ENCODE measurements around the gene CRADD. TPM values are rescaled to one million over a fixed set of nuclear protein-coding genes. Genes with fewer than 3 reads are reported as not detected.
A peak's percentile ranks its signal among the peaks of the same experiment; 100 is the strongest.

CRADD gene
- total RNA-seq, 1 donor from 2014 or later: not detected

- Histone ChIP-seq H3K36me3 (no peaks in the 10 kb centered on the region), H3K9me3 (no peaks in the 10 kb centered on the region), H3K27ac (peak overlapping the region; percentile 90 to 93), H3K4me3 (peak overlapping the region; percentile 61 to 76), H3K4me1 (peaks cover 0 to 9% of the 10 kb centered on the region in 2 donors), H3K27me3 (no peaks in the 10 kb centered on the region)
- no peak for TF ChIP-seq CTCF (IDR thresholded peaks at IDR 0.05)
- DNase-seq (ENCODE audit: low spot score in 2 of 2): no peak
- intact Hi-C loops (cut with DNase I): loop anchor here (5.0 kb wide), 3 partner anchors 36 to 151 kb away; no protein-coding TSS in a partner anchor
Measured at GRCh38 chr12:93743229-93743998, 66.2 kb downstream of the CRADD start.

- Histone ChIP-seq H3K9me3 (no peaks in the 10 kb centered on the region), H3K27ac (peak overlapping the region; percentile 61 to 93), H3K4me3 (no peak overlapping the region), H3K36me3 (no peaks in the 10 kb centered on the region), H3K27me3 (no peaks in the 10 kb centered on the region), H3K4me1 (peaks cover 0 to 7% of the 10 kb centered on the region in 2 donors)
- no peak for TF ChIP-seq CTCF (IDR thresholded peaks at IDR 0.05)
- DNase-seq (ENCODE audit: low spot score in 2 of 2): no peak
- intact Hi-C loops (cut with DNase I): loop anchor here (5.0 kb wide), 3 partner anchors 37 to 152 kb away; no protein-coding TSS in a partner anchor
Measured at GRCh38 chr12:93743999-93744689, 67.0 kb downstream of the CRADD start.

GRCh38 chr12:93745286-93745685, 68.1 kb downstream of the CRADD start:
- H3K27ac ChIP-seq: no peak overlapping the region
- no peaks in the 10 kb centered on the region for H3K27me3 ChIP-seq
- no peak for TF ChIP-seq CTCF (IDR thresholded peaks at IDR 0.05)
- DNase-seq (ENCODE audit: low spot score in 2 of 2): no peak
- no peaks in the 10 kb centered on the region for H3K9me3 ChIP-seq
- H3K4me3 ChIP-seq: no peak overlapping the region
- H3K4me1 ChIP-seq: peaks cover 0 to 7% of the 10 kb centered on the region in 2 donors
- H3K36me3 ChIP-seq: no peaks in the 10 kb centered on the region
- intact Hi-C loops (cut with DNase I): no loop called here

- Histone ChIP-seq H3K4me1 (peaks cover 0 to 7% of the 10 kb centered on the region in 2 donors), H3K9me3 (no peaks in the 10 kb centered on the region), H3K27me3 (no peaks in the 10 kb centered on the region), H3K4me3 (no peak overlapping the region), H3K27ac (no peak overlapping the region), H3K36me3 (no peaks in the 10 kb centered on the region)
- intact Hi-C loops (cut with DNase I): no loop called here
- TF ChIP-seq CTCF (IDR thresholded peaks at IDR 0.05): no peak
- DNase-seq (ENCODE audit: low spot score in 2 of 2): no peak
Measured at GRCh38 chr12:93746572-93747168, 69.5 kb downstream of the CRADD start.

- Histone ChIP-seq H3K36me3 (no peaks in the 10 kb centered on the region), H3K4me1 (peaks cover 0 to 3% of the 10 kb centered on the region in 2 donors), H3K4me3 (no peak overlapping the region), H3K27ac (no peak overlapping the region), H3K9me3 (no peaks in the 10 kb centered on the region), H3K27me3 (no peaks in the 10 kb centered on the region)
- no peak for DNase-seq (ENCODE audit: low spot score in 2 of 2)
- TF ChIP-seq CTCF (IDR thresholded peaks at IDR 0.05): no peak
- intact Hi-C loops (cut with DNase I): no loop called here
Measured at GRCh38 chr12:93748672-93749383, 71.7 kb downstream of the CRADD start.
